Astrocyte (in vitro differentiated cells and primary cell): ENCODE data around the gene DGKI.

Experiments
- CTCF ChIP-seq: IDR thresholded peaks from 2 replicates; pipeline ENCODE4 v1.5.1; 2011; ENCODE audit warnings: low read depth, mild to moderate bottlenecking, inconsistent platforms, low read length, moderate library complexity; ENCODE audit not compliant: insufficient read depth
- EZH2 ChIP-seq: IDR thresholded peaks from 2 replicates; pipeline ENCODE4 v1.6.1; 2012; ENCODE audit warnings: mild to moderate bottlenecking, low read length, inconsistent platforms; ENCODE audit not compliant: insufficient read depth

GRCh38 chr7:137771273-137771672, 75.5 kb downstream of the DGKI start:
- TF ChIP-seq CTCF (no peak), EZH2 (no peak)
